Mesodermal cell (in vitro differentiated cells): ENCODE measurements around the gene TOR1AIP1. TPM values are rescaled to one million over a fixed set of nuclear protein-coding genes. Genes with fewer than 3 reads are reported as not detected.
A peak's percentile ranks its signal among the peaks of the same experiment; 100 is the strongest.
"Not testable (repeated sequence)": the region's sequence is repeated elsewhere in the genome, so short reads cannot be mapped to it uniquely, and the experiment has no call there.

ENCODE experiments used
- H3K27ac ChIP-seq: 2 replicates; pipeline ENCODE4 v1.7.0; 2013; ENCODE audit warnings: mild to moderate bottlenecking, low read depth, low read length, moderate library complexity; ENCODE audit not compliant: severe bottlenecking
- H3K36me3 ChIP-seq: 2 replicates; pipeline ENCODE4 v1.7.1; 2013; ENCODE audit warnings: mild to moderate bottlenecking, low read length, moderate library complexity; ENCODE audit not compliant: control insufficient read depth, insufficient read depth
- H3K4me1 ChIP-seq: one replicate; pipeline ENCODE4 v1.7.1; 2013; ENCODE audit warnings: mild to moderate bottlenecking, low read length; ENCODE audit not compliant: insufficient read depth, control insufficient read depth, poor library complexity, severe bottlenecking
- H3K4me3 ChIP-seq: 2 replicates; pipeline ENCODE4 v1.7.0; 2013; ENCODE audit warnings: low read length, control low read depth, mild to moderate bottlenecking; ENCODE audit not compliant: insufficient read depth, poor library complexity, severe bottlenecking; ENCODE audit errors: extremely low read depth
- H3K9me3 ChIP-seq: 2 replicates; pipeline ENCODE4 v1.7.1; 2013; ENCODE audit warnings: mild to moderate bottlenecking, low read length, moderate library complexity; ENCODE audit not compliant: control insufficient read depth
- WGBS, 2 experiments: methylation state at CpG; one replicate each; pipeline ENCODE4 v1.1.5; 2013; ENCODE audit warnings: missing lambda C conversion rate in 2 of 2; ENCODE audit not compliant: insufficient coverage in 2 of 2; 5-methylcytosine and 5-hydroxymethylcytosine counted together
- polyA plus RNA-seq, 2 experiments: library from polyadenylated mRNA; stranded (reverse); fragments of 50-300 nt; gene quantifications; one replicate each; pipeline ENCODE4 v1.2.3, GENCODE V29; 2013

TOR1AIP1 gene
- polyA plus RNA-seq (2013, experiment 1 of 2) = 31.0 TPM
- polyA plus RNA-seq (2013, experiment 2 of 2) = 32.3 TPM

DNA sequence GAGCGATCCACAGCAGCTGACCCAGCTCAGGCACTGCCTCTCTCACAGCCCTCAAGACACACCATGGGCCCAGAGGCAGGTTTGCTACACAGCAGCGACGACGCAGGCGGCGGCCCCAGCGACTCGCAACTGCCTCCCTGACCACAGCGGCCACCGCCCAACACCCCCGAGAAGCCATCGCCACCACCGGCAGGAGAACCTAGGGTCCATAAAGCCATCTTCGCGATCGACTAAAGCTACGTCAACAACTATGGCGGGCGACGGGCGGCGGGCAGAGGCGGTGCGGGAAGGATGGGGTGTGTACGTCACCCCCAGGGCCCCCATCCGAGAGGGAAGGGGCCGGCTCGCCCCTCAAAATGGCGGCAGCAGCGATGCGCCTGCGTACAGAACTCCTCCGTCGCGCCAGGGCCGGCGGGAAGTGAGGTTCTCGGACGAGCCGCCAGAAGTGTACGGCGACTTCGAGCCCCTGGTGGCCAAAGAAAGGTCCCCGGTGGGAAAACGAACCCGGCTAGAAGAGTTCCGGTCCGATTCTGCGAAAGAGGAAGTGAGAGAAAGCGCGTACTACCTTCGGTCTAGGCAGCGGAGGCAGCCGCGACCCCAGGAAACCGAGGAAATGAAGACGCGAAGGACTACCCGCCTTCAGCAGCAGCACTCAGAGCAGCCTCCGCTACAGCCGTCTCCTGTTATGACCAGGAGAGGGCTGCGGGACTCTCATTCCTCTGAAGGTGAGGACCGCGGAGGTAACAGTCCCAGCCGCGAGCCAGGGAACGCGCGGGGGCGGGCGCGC is at the start of gene TOR1AIP1:
TSS of gene TOR1AIP1 (plus strand) at position 33 of the 787 bp plus-strand sequence. CDS start at position 251, 218 bp downstream.
- peak within 1 kb of the TSS; percentile 72 for H3K4me3 ChIP-seq
- WGBS, 2 experiments = 0% methylated on average over 48 to 70 of the region's 72 CpGs
- no peaks in the 10 kb centered on the region for H3K4me1 ChIP-seq
- H3K27ac ChIP-seq = peak within 1 kb of the TSS; percentile 99
- peaks cover 14% of the 10 kb centered on the region for H3K36me3 ChIP-seq
- H3K9me3 ChIP-seq = no peaks in the 10 kb centered on the region

- WGBS, 2 experiments = 95 to 97% methylated on average over 19 to 25 of the region's 38 CpGs
- not testable (repeated sequence) for H3K9me3 ChIP-seq, H3K27ac ChIP-seq, H3K4me1 ChIP-seq, H3K4me3 ChIP-seq
- peaks cover 17% of the 10 kb centered on the region for H3K36me3 ChIP-seq
Measured at GRCh38 chr1:179836686-179837445, 45.2 kb upstream of the TOR1AIP1 start.

DNA sequence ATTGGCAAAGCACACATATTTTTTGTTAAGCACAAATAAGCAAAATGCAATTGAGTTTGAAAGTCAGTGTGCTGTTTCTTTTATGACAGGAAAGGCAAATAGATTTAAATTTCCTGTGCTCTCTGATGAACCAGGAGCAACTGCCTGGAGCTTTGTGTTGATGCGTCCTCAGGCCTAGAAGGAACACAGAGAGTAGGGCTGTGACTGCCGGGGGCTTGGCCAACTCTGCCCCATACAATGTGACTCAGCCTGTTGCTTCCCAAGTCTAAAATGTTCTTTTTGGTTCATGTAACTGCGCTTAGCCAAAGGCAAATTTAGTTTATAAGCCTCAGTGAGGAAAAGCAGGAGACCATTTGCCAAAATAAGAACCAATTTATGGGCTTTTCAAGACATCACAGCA is 42.0 kb upstream of the TOR1AIP1 start:
- Histone ChIP-seq H3K27ac (no peak overlapping the region), H3K4me1 (no peaks in the 10 kb centered on the region), H3K36me3 (peaks cover 29% of the 10 kb centered on the region), H3K9me3 (no peaks in the 10 kb centered on the region), H3K4me3 (no peak overlapping the region)
- 91 to 97% methylated on average over 3 of the region's 3 CpGs for WGBS, 2 experiments

DNA sequence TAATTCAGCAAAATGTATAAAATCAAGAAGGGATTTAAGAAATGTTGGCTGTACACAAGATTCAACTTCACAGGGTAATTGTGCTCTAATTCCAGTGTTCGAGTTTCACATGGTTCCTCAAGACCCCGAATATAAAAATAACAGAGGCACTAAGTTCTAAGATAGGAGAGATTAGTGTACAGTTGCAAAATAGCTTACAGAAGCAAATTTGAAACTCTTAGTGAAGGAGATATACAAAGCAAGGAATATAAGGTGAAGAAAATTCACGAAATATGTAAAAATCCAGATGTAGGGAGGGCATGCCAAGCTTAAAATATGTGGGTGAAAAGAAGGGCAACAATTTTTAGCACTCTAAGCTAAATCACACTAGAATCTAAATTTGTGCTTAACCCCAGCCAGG is 33.9 kb upstream of the TOR1AIP1 start:
- no peaks in the 10 kb centered on the region for H3K9me3 ChIP-seq
- peaks cover 72% of the 10 kb centered on the region for H3K36me3 ChIP-seq
- no peaks in the 10 kb centered on the region for H3K4me1 ChIP-seq
- no peak overlapping the region for H3K27ac ChIP-seq
- no peak overlapping the region for H3K4me3 ChIP-seq
- 96 to 100% methylated on average over 2 to 3 of the region's 3 CpGs for WGBS, 2 experiments

DNA sequence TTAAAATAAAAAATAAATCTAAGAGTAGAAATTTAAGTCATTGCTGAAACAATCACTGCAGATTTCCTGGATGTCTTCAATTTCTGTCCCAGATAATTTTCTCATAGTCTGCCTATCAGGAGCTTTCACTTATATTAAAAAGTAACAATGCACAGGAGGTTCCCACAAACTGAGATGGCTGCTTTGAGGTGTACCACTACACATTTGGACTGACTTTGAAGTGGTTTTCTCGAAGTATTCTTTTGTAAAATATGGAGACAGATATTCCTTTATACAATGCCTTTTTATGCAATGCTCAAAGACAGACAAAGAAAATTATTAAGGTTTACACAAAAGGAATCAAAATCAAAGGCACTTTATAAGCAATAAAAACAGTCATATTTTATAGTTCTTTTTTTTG is 29.0 kb upstream of the TOR1AIP1 start:
- WGBS, 2 experiments = no CpG with 5 or more reads among the region's 1 CpG
- Histone ChIP-seq H3K36me3 (peaks cover 61% of the 10 kb centered on the region), H3K4me1 (no peaks in the 10 kb centered on the region), H3K4me3 (no peak overlapping the region), H3K9me3 (no peaks in the 10 kb centered on the region), H3K27ac (no peak overlapping the region)

GRCh38 chr1:179855831-179856230 is 26.3 kb upstream of the TOR1AIP1 start:
- H3K36me3 ChIP-seq = peaks cover 51% of the 10 kb centered on the region
- H3K4me3 ChIP-seq, H3K9me3 ChIP-seq, H3K4me1 ChIP-seq, H3K27ac ChIP-seq: not testable (repeated sequence)
- 80 to 100% methylated on average over 1 of the region's 4 CpGs for WGBS, 2 experiments

DNA sequence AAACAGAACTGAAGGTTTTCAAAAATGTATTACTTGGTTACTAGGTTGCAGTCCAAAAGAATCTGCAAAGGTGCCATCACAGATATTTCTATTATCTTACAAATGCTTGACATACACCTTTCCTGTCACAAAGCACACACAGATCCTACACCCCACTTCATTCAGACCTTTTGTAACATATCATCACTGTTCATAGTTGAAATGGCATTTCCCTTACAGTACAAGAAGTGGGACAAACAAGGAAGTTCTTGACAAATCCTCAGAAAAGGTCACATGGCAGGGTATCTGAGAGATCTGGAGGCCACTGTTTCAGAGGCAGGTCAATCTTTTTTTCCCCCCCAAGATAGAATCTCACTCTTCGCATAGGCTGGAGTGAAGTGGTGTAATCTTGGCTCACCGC is 25.8 kb upstream of the TOR1AIP1 start:
- no peaks in the 10 kb centered on the region for H3K9me3 ChIP-seq
- H3K4me3 ChIP-seq = no peak overlapping the region
- 90% methylated on average over 2 of the region's 2 CpGs; no CpG with 5 or more reads in 1 of the 2 experiments for WGBS, 2 experiments
- H3K4me1 ChIP-seq = no peaks in the 10 kb centered on the region
- no peak overlapping the region for H3K27ac ChIP-seq
- H3K36me3 ChIP-seq = peaks cover 49% of the 10 kb centered on the region

- peaks cover 47% of the 10 kb centered on the region for H3K36me3 ChIP-seq
- no peak overlapping the region for H3K27ac ChIP-seq
- 100% methylated on average over 1 of the region's 4 CpGs; no CpG with 5 or more reads in 1 of the 2 experiments for WGBS, 2 experiments
- H3K4me1 ChIP-seq = no peaks in the 10 kb centered on the region
- no peak overlapping the region for H3K4me3 ChIP-seq
- no peaks in the 10 kb centered on the region for H3K9me3 ChIP-seq
Measured at GRCh38 chr1:179857009-179857408, 25.1 kb upstream of the TOR1AIP1 start.

DNA sequence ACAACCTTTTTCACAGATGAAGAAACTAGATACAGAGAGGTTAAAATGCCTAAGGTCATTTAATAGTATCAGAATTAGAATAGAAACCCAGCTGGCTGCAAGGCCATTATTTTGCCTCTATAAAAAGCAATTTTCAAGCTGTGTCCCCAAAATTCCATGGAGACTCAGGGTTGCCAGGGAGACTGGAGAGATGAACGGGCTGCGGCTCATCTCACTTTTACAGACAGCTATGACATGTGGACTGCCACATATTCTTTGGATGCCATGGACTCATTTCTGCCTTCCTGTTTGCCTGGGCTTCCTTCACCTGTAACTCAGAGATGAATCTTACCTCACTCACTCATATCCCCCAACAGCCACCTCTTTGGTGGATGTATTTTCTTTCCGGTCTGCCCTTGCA is 21.4 kb upstream of the TOR1AIP1 start:
- 100% methylated on average over 2 of the region's 3 CpGs for WGBS, 2 experiments
- H3K27ac ChIP-seq = no peak overlapping the region
- no peaks in the 10 kb centered on the region for H3K4me1 ChIP-seq
- H3K36me3 ChIP-seq = peaks cover 68% of the 10 kb centered on the region
- no peak overlapping the region for H3K4me3 ChIP-seq
- no peaks in the 10 kb centered on the region for H3K9me3 ChIP-seq

GRCh38 chr1:179865377-179865776 is 16.7 kb upstream of the TOR1AIP1 start:
- Histone ChIP-seq H3K27ac (no peak overlapping the region), H3K36me3 (peaks cover 78% of the 10 kb centered on the region), H3K9me3 (no peaks in the 10 kb centered on the region), H3K4me1 (peaks cover 7% of the 10 kb centered on the region), H3K4me3 (no peak overlapping the region)
- WGBS, 2 experiments = 93 to 100% methylated on average over 4 to 5 of the region's 6 CpGs
